NCI-H460 (cell line): ENCODE results near the gene POLR2J3. TPM values are rescaled to one million over a fixed set of nuclear protein-coding genes. Genes with fewer than 3 reads are reported as not detected.
"Not testable (repeated sequence)": the region's sequence is repeated elsewhere in the genome, so short reads cannot be mapped to it uniquely, and the experiment has no call there.

Experiments
- DNase-seq: peaks from one replicate; pipeline ENCODE4 v3.0.0-alpha.2; 2016; ENCODE audit warnings: low read depth; ENCODE audit errors: extremely low read depth
- polyA plus RNA-seq: library from polyadenylated mRNA; depleted of rRNA; stranded (reverse); fragments of >200 nt; gene quantifications from 2 replicates; pipeline ENCODE4 v1.2.3, GENCODE V29; 2014; cell fraction: nucleus; rRNA removed
- total RNA-seq: library from RNA; depleted of rRNA; stranded (reverse); fragments of >200 nt; shearing (Covaris generic); gene quantifications from 2 replicates; pipeline ENCODE4 v1.2.3, GENCODE V29; 2014; rRNA removed

Gene POLR2J3
- total RNA-seq: 14.8 and 21.3 TPM in 2 replicates
- polyA plus RNA-seq: 50.7 and 64.6 TPM in 2 replicates

DNA sequence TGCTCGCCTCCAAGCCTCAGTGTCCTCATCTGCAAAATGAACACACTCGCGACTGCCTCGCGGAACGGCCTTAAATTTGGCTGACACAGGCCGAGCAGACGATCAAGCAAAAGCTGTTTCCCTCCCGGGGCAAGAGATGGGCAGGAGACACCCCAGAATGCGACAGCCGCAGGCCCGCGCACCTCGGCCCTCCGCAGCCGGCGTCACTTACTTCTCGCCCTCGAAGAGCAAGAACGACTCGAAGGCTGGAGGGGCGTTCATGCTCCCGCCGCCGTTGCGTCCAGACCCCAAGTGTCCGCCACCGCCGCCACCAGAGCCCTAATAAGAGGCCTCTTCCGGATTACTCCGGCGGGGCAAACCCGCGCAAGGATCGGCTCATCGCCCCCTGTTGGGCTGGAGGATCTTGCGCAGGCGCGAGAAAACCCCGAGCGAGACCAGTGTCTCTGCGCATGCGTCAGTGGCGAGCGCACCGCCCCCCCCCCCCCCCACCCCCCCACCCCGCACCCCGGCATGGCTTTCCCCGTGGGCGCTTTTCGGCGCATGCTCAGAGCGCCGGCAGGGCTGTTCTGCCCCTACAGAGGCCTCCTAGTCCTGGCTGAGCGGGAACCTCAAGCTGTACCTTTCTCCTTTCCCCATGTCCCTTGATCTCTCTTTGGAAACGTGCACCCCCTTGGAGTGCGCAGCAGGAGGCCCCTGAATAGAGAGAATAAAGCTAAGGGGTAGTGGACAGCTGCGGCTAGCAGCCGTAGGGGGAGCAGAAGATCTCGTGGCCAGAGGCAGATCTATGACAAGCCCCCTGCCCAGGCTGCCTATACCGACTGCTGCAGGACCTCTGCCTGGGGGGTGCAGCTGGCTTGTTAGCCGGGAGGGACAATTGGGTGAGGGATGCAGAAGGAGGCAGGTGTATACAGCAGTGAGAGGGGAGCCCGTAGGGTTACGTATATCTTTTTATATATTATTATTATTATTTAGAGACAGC, at the start of gene POLR2J3:
POLR2J3 (minus strand) TSS at position 323 of the 979 bp plus-strand sequence; CDS start at position 261, 62 bp downstream.
- peak; percentile 88 for DNase-seq

DNA sequence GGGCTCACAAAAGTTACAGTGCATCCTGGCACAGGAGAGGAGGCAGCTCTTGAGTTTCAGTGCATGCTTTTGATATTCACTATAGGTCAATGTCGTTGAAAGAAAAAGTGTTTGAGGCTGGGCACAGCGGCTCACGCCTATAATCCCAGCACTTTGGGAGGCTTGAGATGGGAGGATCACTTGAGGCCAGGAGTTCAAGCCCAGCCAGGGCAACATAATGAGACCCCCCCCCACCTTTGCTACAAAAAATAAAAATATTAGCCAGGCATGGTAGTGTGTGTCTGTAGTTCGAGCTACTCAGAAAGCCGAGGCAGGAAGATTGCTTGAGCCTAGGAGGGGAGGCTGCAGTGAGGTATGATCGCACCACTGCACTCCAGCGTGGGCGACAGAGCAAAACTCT, 45.7 kb upstream of the POLR2J3 start:
- DNase-seq: not testable (repeated sequence)

DNA sequence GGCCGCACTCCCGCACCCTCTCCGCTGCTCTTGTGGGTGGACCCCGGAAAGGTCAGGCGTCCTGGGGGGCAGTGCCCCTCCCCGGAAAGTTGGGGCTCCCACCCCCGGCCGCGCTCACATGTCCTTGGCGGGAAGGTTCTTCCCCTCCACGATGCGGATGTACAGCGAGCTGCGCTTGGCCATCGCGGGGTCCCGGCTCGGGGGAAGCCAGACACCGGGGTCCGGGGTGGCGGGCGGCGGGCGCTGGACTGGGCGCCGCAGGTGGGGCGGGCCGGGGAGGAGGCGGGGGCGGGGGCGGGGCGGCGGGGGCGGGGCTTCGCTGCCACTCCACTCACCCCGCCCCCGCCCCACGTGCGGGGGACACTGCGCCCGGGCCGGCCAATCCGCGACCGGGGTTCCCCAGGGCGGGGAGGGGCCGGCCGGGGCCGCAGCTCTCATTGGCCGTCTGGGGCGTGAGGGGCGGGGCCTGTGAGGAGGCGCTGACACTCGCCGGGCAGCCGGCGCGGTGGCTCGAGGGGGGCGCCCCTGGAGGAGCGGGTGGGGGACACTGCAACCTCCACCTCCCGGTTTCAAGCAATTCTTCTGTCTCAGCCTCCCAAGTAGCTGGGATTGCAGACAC, 44.2 kb upstream of the POLR2J3 start, which contains the start of gene RASA4:
RASA4 (minus strand) TSS at position 250 of the 619 bp plus-strand sequence; CDS start at position 183, 67 bp downstream.
- not testable (repeated sequence) for DNase-seq

DNA sequence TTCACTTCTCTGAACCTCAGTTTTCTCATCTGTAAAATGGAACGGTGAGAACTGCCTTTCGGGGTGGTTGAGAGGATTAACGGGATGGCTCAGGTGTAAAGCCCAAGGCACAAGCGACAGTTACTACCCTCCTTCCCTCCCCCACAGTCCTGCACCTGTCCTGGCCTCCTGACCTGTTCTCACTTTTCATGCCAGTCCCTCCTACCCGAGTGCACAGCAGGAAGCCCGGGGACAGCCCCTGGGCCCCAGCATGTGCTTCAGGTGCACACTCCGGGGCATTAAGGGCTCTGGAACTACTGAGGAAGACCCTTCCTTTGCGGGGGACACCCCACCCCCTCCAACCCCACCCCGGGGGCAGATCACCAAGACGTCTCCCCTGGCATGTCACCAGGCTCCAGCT, 43.5 kb upstream of the POLR2J3 start:
- DNase-seq: not testable (repeated sequence)

DNA sequence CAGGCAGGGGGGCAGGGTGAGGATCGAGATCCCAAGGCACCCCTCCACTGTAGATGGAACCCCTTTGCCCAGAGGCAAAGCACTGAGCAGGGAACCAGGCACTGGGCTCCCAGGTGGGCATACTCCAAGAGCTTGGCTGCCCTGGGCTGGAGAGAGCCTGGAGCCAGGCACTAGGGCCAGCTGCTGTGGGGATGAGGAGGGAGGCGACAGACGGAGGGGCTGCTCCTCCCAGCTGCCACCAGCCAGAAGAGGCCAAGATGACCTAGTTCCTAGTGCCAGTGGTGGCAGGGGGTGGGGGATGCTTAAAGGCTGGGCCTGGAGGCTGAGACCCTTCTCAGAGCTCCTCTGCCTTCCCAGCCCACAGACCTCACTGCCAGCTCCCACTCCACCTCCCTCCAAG, 42.5 kb upstream of the POLR2J3 start:
- DNase-seq: not testable (repeated sequence)

DNA sequence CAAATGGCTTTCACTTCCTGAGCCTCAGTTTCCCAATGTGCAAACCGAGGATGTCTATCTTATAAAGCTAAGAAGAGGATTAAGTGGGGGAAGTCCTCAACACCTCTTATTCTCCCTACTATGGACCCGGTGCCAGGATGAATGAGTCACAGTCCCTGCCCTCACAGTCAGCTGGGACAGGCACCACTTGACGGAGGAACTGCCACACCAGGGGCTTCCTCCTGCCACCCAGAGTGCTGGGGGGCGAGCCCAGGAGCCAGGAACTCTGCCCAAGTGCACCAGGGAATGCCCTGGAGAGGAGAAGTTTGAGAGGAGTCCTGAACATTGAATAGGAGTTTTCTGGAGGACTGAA, 41.9 kb upstream of the POLR2J3 start:
- DNase-seq: not testable (repeated sequence)

DNA sequence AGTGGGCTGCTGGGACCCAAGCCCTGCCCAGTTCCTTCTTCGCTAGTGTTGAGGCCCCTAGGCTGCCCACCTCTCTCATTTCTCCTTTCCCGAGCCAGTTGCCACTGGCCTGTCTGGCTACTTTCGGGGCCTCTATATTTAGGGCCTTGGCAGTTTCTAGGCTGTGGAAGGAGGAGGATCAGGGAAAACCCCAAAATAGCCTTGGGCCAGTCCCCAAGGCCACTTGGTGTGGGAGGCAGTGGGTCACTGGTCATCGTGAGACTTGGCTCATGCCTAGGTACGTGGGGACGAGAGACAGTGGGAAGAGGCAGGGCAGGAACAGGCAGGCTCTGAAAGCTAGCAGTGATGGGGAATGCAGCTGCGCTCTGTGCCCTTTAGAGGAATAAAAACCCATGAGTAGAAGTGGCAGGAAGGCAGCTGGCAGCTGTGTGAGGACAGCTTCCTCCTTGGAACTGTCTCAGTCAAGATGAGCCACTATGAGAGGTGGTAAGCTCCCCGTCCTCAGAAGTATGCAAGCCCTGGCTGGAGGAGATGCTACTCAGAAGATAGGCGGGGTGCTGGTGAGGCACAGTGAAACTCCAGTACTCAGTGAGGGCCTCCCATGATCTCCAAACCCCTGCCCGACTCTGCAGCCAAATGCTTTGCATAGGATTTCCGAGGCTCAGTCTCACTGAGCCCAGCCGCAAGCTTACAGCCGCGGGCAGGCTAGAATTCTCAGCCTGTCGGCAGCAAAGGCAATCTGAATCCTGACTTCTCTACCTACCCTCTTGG, 41.4 kb upstream of the POLR2J3 start:
- not testable (repeated sequence) for DNase-seq

DNA sequence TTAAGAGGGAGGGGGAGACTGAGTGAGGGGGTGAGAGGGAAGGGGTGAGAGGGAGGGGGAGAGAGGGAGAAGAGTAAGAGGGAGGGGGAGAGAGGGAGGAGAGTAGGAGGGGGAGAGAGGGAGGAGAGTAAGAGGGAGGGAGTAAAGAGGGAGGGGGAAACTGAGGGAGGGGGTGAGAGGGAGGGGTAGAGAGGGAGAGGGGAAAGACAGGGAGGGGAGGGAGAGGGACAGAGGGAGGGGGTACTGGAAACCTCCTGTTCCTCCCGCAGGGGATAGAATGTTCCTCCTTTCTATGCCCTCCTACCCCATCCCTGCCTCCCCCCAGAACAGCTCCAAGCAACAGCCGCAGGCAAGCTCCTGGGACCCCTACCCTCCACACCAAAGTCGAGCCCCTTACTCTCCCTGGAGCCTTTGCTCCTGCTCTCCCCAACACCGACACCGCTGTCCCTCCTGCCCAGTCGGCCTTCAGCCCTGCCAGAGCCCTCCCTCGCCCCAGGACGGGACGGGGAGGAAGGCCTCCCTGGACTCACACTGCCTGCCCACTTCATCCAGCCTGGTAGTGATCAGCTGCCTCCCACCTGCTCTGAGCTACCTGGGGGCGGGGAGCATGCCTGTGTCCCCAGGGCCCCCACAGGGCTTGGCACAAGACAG, 39.4 kb upstream of the POLR2J3 start:
- DNase-seq: not testable (repeated sequence)

DNA sequence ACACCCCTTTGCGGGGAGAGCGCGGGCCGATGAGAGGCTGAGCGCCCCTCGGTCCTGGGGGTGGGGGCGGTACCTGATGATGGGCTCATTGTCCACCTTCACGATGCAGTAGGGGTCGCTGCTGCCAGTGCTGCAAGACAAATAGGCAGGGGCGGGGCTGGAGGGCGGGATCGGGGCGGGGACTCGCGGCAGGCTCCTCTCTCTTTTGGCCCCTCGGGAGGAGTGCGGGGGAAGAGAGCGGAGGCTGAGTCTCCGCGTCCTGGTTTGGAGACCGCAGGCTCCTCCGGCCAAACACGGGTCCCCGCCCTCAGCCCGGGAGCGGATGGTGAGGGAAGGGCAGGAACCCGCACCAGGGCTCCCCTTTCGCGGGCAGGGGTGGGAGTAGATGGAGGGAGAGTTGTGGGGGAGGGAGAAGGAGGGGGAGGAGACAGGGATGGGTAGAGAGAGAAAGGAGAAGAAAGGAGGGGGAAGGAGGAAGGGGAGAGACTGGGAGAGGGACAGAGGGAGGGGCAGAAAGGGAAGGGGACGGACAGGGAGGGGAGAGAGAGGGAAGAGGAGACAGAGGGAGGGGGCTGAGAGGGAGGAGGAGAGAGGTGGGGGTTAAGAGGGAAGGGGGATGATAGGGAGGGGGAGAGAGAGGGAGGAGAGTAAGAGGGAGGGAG, 38.8 kb upstream of the POLR2J3 start:
- DNase-seq: not testable (repeated sequence)

DNA sequence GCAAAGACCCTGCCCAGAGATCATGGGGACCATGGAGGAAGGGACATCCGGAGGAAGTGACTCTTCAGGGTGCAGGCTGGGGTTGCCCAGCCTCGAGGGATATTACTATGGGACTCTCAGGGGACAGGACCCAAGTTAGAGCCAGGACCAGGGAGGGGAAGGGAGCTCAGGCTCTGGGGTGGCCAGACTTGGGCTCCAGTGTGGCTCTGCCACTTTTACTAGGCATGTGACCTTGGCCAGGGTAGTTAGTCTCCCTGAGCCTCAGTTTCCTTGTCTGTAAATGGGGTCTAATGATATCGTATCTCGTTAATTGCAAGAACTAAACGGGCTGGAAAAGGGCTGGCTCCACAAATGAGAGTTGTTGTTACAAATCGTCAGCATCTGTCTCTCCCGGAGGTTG, 38.1 kb upstream of the POLR2J3 start:
- not testable (repeated sequence) for DNase-seq

DNA sequence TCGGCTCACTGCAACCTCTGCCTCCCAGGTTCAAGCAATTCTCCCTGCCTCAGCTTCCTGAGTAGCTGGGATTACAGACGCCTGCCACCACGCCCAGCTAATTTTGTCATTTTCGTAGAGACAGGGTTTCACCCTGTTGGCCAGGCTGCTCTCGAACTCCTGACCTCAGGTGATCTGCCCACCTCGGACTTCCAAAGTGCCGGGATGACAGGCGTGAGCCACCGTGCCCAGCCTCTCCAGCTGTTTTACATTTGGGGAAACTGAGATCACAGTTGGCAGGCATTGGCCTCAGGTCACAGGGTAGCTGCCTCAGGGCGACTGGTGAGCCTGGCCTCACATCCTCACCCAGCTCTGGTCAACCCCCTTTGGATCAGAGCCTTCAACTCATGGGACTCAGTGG, 37.4 kb upstream of the POLR2J3 start:
- not testable (repeated sequence) for DNase-seq

DNA sequence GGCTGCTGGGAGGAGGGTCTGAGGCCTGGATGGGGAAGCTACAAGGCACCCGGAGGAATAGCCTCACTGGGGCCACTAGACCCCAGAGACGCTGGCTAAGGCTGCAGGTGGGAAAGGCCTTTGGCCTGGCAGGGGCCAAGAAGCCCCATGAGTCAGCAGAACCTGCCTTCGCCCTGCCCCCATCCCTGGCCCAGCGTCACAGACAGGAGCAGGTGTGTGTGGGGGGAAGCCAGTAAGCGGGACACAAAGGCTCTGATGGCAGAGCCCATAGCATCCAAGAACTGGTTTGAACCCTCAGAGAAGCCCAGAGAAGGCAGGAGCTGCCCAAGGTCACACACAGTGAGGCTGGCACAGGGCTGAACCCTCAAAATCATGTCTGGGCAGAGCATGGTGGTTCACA, 34.5 kb upstream of the POLR2J3 start:
- DNase-seq: not testable (repeated sequence)

DNA sequence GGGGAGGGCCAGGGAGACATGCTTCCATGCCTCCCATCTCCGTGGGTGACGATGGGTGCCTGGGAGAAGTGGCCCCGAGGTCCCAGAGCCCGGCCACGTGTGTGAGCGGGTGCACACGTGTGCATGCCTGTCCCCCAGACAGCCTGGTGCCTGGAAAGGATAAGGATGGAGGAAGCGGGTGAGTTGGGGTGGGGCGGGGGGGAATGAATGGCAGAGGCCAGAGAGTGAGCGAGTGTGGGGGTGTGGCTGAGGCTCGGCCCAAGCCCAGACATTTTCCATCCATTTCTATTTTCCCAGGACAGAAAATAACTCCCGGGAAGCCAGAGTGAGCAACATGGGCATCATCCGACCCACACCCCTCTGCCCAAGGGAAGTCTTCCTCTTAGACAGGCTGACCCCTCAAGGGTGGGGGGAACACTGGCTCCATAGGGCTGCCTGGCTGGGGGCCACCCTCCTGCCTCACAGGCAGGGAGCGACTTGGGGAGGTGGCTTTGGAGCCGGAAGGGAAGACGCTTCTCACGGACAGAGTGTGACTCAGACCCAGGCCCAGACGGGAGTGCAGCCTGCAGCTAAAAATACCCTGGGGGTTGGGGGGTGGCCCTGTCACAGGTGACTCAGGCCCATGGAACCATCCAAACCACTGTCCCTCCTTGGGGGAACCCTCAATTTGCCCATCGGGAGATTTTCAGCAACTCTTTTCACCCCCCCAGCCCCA, 32.2 kb upstream of the POLR2J3 start:
- not testable (repeated sequence) for DNase-seq

DNA sequence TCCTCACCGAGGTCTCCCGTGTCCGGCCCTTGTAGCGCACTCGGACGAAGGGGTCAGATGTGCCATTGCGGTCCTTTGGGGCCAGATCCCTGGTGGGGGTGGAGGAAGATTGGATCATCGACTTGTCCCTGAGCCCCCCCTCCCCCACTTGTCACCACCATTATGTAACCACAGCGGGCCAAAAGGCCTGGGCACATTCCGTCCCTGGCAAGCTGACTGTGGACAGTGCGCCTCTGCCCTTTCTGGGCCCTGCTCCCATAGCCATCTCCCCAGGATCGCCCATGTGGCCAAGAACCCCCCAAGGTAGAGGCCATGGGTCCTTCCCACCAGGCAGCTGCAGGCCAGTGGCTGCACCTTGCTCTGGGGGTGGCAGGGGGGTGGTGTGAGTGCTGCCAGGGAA, 29.9 kb upstream of the POLR2J3 start:
- not testable (repeated sequence) for DNase-seq

DNA sequence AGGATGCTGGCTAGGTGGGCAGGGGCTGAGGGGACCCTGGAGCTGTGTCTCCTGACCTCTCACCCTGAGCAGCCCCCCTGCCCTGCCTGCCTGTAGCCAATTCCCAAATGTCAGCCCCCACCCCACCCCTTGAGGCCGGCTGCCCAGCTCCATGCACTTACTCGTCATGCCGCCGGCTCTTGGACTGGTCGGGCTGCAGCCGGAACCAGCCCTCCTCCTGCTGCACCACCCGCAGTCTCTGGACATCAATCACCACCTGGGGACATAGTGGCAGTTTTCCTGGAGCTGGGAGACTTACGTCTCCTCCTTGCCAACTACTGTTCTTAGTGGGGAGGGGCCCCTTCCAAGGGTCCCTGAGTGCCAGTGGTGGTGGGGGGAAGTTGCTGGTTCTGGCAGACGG, 27.3 kb upstream of the POLR2J3 start:
- not testable (repeated sequence) for DNase-seq

DNA sequence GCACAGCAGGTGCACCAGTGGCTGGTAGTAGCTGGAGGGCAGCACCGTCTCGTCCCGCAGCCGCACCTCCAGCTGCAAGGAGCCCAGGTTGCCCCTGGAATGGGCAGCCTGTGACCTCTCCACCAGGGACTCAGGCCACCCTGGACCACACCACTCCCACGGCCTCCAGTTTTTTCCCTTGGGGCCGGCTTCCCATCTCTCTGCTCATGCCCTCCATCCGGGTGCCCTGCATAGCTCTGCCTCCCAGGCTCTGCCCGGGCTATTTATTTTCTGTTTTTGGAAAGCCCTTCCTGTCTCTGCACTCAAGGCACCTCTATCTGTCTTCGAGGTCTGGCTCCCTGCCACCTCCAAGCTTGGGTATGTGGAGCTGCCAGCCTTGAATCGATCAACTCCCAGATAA, 23.7 kb upstream of the POLR2J3 start:
- not testable (repeated sequence) for DNase-seq

DNA sequence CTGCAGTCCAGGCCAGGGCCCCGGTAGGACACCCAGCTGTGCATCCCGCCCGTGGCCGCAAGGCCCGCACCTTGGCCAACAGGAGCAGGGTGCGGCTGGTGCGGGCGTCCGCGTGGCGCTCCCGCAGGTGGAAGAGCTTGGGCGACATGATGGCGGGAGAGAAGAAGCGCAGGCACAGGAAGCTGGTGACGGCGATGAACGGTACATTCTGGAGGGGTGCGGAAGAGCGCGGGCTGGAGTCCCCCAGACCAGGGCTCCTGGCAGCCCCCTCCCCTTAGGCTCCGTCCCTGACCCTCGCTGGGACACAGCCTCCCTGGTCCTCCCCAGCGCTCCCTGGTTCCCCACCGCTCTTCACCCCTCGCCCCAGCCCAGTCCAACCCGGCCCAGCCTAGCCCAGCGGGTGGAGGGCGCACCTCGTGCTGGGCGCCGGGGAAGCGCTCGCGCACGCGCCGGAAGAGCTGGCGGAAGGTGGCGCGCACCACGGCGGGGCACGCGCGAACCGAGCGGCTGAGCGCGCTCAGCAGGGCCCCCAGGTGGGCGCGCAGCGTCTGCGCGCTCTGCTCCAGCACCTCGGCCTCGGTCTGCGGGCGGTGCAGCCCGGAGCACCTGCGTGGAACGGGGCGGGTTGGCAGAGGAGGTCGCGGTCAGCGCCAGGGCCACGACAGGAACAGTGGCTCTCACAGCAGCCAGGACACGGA, 21.4 kb upstream of the POLR2J3 start:
- not testable (repeated sequence) for DNase-seq

DNA sequence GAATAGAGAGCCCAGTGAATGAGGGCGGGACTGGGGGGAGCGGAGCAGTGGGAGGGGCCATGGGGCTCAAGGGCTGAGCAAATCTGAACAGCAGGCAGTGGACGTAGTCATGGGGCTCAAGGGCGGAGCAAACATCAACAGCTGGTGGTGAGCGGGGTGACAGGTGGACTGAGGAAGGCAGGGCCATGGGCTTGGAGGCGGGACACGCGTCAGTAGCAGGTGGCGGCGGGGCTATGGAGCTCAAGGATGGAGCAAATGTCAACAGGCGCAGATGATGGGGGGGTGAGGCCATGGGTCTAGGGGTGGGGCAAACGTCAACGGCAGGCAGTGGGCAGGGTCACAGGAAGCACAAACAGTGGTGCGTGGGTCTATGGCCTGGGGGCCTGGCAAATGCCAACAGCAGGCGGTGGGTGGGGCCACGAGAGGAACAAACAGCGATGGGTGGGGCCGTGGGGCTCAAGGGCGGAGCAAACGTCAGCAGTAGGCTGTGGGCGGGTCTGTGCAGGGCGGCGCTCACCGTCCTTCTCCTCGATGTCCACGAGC, 20.2 kb upstream of the POLR2J3 start:
- not testable (repeated sequence) for DNase-seq
